Measurements from ENCODE around the gene TAF13. TPM values are rescaled to one million over a fixed set of nuclear protein-coding genes. Genes with fewer than 3 reads are reported as not detected.

TAF13 gene
- total RNA-seq, result 39.3 and 56.4 TPM in 2 replicates

GRCh38 chr1:109075531-109076490 is at the start of gene TAF13:
Gene TAF13 (minus strand): TSS chr1:109076003. CDS start chr1:109075947, 56 bp downstream.

GRCh38 chr1:109113590-109114341 is 38.0 kb upstream of the TAF13 start, which contains the start of gene ELAPOR1:
Gene ELAPOR1 (plus strand): TSS chr1:109114115. CDS start chr1:109114184, 69 bp downstream.

GRCh38 chr1:109090196-109091077 is 14.6 kb upstream of the TAF13 start, which contains the start of gene TMEM167B:
Gene TMEM167B (plus strand): TSS chr1:109090764. CDS start chr1:109090873, 109 bp downstream.

GRCh38 chr1:109041621-109042468 is 34.0 kb downstream of the TAF13 start, which contains the start of gene WDR47:
Gene WDR47 (minus strand): TSS chr1:109042102. CDS start chr1:109023512, 18,590 bp downstream.

Other genes starting within 250 kb of the TAF13 start
- gene AKNAD1, start 218.9 kb downstream of the TAF13 start, total RNA-seq, result 0.19 and 0.28 TPM in 2 replicates
- gene GPSM2, start 199.0 kb downstream of the TAF13 start, total RNA-seq, result 55.5 and 58.9 TPM in 2 replicates
- 12.9 and 27.2 TPM in 2 replicates for gene CLCC1, start 112.5 kb downstream of the TAF13 start, total RNA-seq
- 12.4 and 16.2 TPM in 2 replicates for gene WDR47, start 33.9 kb downstream of the TAF13 start, total RNA-seq
- 14.2 TPM in 2 replicates for gene TMEM167B, start 14.8 kb upstream of the TAF13 start, total RNA-seq
- gene ELAPOR1, start 38.1 kb upstream of the TAF13 start, total RNA-seq, result 0.23 and 0.42 TPM in 2 replicates
- 208 and 217 TPM in 2 replicates for gene SARS1, start 137.9 kb upstream of the TAF13 start, total RNA-seq
- gene CELSR2, start 173.5 kb upstream of the TAF13 start, total RNA-seq, result 41.3 and 56.1 TPM in 2 replicates
- gene PSRC1, start 207.1 kb upstream of the TAF13 start, total RNA-seq, result 27.4 and 29.5 TPM in 2 replicates
- gene MYBPHL, start 231.0 kb upstream of the TAF13 start, total RNA-seq, result 2.7 TPM in 1 of 2 replicates, not detected in the other